HL-60 (cell line): ENCODE results near the gene PEAK3.

Experiments
- CTCF ChIP-seq: IDR thresholded peaks from one replicate; pipeline ENCODE4 v1.5.1; 2011; ENCODE audit warnings: low read length, control low read depth, inconsistent platforms; ENCODE audit not compliant: insufficient read depth
- GABPA ChIP-seq: IDR thresholded peaks from 2 replicates; pipeline ENCODE4 v1.6.1; 2012; ENCODE audit warnings: low read depth
- POLR2AphosphoS5 ChIP-seq: IDR thresholded peaks from 2 replicates; pipeline ENCODE4 v1.6.1; 2012; ENCODE audit warnings: low read depth
- TF ChIP-seq, protein P1 (sequence below): IDR thresholded peaks from 2 replicates; pipeline ENCODE4 v1.6.1; 2012; ENCODE audit warnings: low read depth; ENCODE audit not compliant: insufficient replicate concordance

DNA sequence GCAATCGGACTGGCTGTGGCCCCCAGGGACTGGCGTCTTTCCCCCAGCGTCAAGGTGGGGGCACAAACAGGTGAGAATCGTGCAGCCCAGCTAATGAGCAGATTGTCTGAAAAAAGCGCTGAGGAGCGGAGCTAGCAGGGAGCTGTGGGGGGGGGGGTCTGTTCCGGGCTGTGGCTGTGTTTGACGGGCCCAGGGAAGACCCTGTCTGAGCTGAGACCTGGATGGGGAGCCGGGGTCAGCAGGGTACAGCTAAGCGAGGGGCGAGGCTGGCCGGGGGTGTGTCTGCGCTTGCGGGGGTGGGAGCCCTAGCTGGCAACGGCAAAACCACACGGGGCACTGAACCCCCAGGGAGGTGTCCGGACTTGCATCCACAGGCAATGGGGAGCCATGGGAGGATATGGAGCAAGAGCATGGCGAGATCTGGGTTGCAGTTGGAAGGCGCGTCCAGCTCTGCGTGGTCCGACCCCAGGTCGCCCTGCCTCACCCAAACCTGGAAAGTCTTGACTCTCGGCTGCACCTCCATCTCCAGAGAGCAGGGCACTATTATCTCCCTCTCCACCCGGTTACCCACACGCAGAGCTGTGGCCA lies 21.3 kb upstream of the PEAK3 start:
- TF ChIP-seq CTCF (no peak), POLR2AphosphoS5 (no peak), GABPA (no peak)
- TF ChIP-seq, protein P1, sequence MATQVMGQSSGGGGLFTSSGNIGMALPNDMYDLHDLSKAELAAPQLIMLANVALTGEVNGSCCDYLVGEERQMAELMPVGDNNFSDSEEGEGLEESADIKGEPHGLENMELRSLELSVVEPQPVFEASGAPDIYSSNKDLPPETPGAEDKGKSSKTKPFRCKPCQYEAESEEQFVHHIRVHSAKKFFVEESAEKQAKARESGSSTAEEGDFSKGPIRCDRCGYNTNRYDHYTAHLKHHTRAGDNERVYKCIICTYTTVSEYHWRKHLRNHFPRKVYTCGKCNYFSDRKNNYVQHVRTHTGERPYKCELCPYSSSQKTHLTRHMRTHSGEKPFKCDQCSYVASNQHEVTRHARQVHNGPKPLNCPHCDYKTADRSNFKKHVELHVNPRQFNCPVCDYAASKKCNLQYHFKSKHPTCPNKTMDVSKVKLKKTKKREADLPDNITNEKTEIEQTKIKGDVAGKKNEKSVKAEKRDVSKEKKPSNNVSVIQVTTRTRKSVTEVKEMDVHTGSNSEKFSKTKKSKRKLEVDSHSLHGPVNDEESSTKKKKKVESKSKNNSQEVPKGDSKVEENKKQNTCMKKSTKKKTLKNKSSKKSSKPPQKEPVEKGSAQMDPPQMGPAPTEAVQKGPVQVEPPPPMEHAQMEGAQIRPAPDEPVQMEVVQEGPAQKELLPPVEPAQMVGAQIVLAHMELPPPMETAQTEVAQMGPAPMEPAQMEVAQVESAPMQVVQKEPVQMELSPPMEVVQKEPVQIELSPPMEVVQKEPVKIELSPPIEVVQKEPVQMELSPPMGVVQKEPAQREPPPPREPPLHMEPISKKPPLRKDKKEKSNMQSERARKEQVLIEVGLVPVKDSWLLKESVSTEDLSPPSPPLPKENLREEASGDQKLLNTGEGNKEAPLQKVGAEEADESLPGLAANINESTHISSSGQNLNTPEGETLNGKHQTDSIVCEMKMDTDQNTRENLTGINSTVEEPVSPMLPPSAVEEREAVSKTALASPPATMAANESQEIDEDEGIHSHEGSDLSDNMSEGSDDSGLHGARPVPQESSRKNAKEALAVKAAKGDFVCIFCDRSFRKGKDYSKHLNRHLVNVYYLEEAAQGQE = no peak
